HG02588 (cell line): Measurements from ENCODE around the gene MAK.
A peak's percentile ranks its signal among the peaks of the same experiment; 100 is the strongest.
"Not testable (repeated sequence)": the region's sequence is repeated elsewhere in the genome, so short reads cannot be mapped to it uniquely, and the experiment has no call there.

Experiments
- ATAC-seq: cut with Tn5 transposase; IDR thresholded peaks from one replicate; pipeline ENCODE4 v1.9.1; 2021; ENCODE audit warnings: mild to moderate bottlenecking, moderate library complexity; ENCODE audit not compliant: unreplicated experiment

The MAK gene

GRCh38 chr6:10792101-10792500 is 46.2 kb downstream of the MAK start:
- no peak for ATAC-seq

GRCh38 chr6:10791673-10792072 is 46.7 kb downstream of the MAK start:
- no peak for ATAC-seq

- no peak for ATAC-seq
Measured at GRCh38 chr6:10779076-10779475, 59.3 kb downstream of the MAK start.

- ATAC-seq = no peak
Measured at GRCh38 chr6:10778230-10778629, 60.1 kb downstream of the MAK start.

GRCh38 chr6:10771371-10771894 is 66.9 kb downstream of the MAK start:
- ATAC-seq = no peak

- ATAC-seq = no peak
Measured at GRCh38 chr6:10769419-10769818, 68.9 kb downstream of the MAK start.

GRCh38 chr6:10763006-10763405 is 75.3 kb downstream of the MAK start:
- ATAC-seq = no peak

- no peak for ATAC-seq
Measured at GRCh38 chr6:10759884-10760329, 78.4 kb downstream of the MAK start.

- ATAC-seq = peak; percentile 52
Measured at GRCh38 chr6:10759312-10759839, 79.0 kb downstream of the MAK start.

GRCh38 chr6:10756085-10756484 is 82.3 kb downstream of the MAK start:
- ATAC-seq = no peak

GRCh38 chr6:10751757-10752156 is 86.6 kb downstream of the MAK start:
- not testable (repeated sequence) for ATAC-seq

- not testable (repeated sequence) for ATAC-seq
Measured at GRCh38 chr6:10750568-10750967, 87.8 kb downstream of the MAK start.

GRCh38 chr6:10749734-10750133 is 88.6 kb downstream of the MAK start:
- no peak for ATAC-seq

- peak; percentile 95 for ATAC-seq
Measured at GRCh38 chr6:10747251-10747972, 90.9 kb downstream of the MAK start, which contains the start of gene TMEM14B. TMEM14B (plus strand) TSS chr6:10747805; CDS start chr6:10749246, 1,441 bp downstream.

GRCh38 chr6:10746915-10747250 is 91.5 kb downstream of the MAK start:
- no peak for ATAC-seq

- ATAC-seq = no peak
Measured at GRCh38 chr6:10745116-10745515, 93.2 kb downstream of the MAK start.

- ATAC-seq = no peak
Measured at GRCh38 chr6:10743515-10743914, 94.8 kb downstream of the MAK start.

GRCh38 chr6:10742251-10742650 is 96.1 kb downstream of the MAK start:
- no peak for ATAC-seq

- ATAC-seq = not testable (repeated sequence)
Measured at GRCh38 chr6:10741643-10742042, 96.7 kb downstream of the MAK start.

- no peak for ATAC-seq
Measured at GRCh38 chr6:10740061-10740460, 98.3 kb downstream of the MAK start.

- ATAC-seq = no peak
Measured at GRCh38 chr6:10736731-10737130, 101.6 kb downstream of the MAK start.

GRCh38 chr6:10733863-10734262 is 104.5 kb downstream of the MAK start:
- no peak for ATAC-seq
